Stimulated activated CD4-positive, alpha-beta T cell treated with anti-CD3 and anti-CD28 coated beads, Interleukin-12 subunit alpha, Interleukin-12 subunit beta, amount 100 ng/mL, for 4 hours (primary cell): ENCODE measurements around the gene ZNF616.
"Not testable (repeated sequence)": the region's sequence is repeated elsewhere in the genome, so short reads cannot be mapped to it uniquely, and the experiment has no call there.

Experiments
- DNase-seq: peaks from one replicate; pipeline ENCODE4 v3.0.0-alpha.2; 2020

The ZNF616 gene

GRCh38 chr19:52102782-52103181 is 37.0 kb downstream of the ZNF616 start:
- no peak for DNase-seq

- DNase-seq: no peak
Observed at GRCh38 chr19:52101866-52102562, 37.7 kb downstream of the ZNF616 start.

GRCh38 chr19:52099497-52100138 is 40.1 kb downstream of the ZNF616 start:
- DNase-seq: no peak

- not testable (repeated sequence) for DNase-seq
Observed at GRCh38 chr19:52096416-52096815, 43.3 kb downstream of the ZNF616 start.

- peak; percentile 80 for DNase-seq
Observed at GRCh38 chr19:52095172-52096014, 44.3 kb downstream of the ZNF616 start, which contains the start of gene ZNF841. Gene ZNF841, minus strand, starts transcription at chr19:52095765. Its CDS starts 10,964 bp downstream, at chr19:52084801.

DNA sequence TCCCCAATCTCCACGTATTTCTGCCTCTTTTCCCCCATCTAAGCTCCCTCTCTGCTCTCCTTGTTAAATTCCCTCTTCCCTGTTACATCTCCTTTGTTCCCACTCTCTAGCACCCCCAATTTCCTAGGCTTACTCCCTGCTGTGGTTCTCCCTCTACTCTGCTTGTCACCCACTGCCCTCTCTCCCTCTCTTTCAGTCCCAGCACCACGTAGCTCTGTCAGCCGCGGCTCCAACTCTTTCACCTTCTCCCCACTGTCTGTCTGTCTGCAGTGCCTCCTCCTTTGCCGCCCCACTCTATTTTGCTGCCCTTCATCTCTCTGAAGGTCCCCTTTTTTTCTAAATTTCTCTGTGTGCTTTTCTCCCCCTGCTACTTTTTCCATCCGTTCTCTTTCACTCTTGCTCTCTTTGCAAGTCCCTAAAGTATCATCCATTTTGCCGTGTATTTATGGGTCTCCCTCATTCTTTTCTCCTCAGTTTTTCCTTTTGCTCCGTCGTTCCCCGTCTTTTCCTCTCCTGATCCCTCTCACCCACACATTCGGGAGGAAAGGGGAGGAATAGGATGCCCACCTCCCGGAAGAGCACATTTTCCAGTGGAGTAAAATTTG is 45.1 kb downstream of the ZNF616 start:
- no peak for DNase-seq

- no peak for DNase-seq
Observed at GRCh38 chr19:52086481-52086880, 53.3 kb downstream of the ZNF616 start.

- no peak for DNase-seq
Observed at GRCh38 chr19:52070496-52070895, 69.2 kb downstream of the ZNF616 start.

DNA sequence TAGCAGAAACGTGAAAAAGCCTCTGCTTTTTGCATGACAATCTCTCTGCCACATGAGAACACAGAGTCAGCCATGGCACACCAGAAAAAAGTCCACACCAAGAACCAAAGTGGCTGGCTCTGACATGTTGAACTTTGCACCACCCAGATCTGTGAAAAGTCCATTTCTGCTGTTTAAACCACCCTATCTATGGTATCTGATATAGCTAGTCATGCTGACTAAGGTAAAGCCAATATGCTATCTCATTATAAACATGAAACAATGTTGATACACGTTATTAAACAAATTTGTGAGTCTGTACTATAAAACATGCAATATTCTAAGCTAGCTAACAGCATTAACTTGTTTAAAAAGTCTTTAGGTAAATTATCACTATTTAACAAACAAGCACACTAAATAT is 70.1 kb downstream of the ZNF616 start:
- DNase-seq: no peak

DNA sequence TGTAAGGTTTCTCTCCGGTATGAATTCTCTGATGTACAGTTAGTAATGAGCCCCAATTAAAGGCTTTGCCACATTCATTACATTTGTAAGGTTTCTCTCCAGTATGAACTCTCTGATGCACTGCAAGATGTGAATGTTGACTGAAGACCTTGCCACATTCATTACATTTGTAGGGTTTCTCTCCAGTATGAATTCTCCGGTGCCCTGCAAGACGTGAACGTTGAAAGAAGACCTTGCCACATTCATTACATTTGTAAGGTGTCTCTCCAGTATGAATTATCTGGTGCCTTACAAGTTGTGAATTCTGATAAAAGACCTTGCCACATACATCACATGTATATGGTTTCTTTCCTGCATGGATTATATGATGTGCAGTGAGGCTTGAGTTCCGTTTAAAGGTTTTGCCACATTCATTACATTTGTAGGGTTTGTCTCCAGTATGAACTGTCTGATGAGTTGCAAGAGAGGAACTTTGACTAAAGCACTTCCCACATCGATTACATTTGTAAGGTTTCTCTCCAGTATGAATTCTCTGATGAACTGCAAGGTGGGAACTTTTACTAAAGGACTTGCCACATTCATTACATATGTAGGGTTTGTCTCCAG is 73.4 kb downstream of the ZNF616 start:
- DNase-seq: no peak

GRCh38 chr19:52065399-52065798 is 74.3 kb downstream of the ZNF616 start:
- DNase-seq: no peak
